OCI-M1 (cell line): Measurements from ENCODE around the gene RAB35.
A peak's percentile ranks its signal among the peaks of the same experiment; 100 is the strongest.

Source experiments
- DNase-seq: peaks from one replicate; lab custom pipeline; 2025; lab: John Stamatoyannopoulos, UW

Gene RAB35

DNA sequence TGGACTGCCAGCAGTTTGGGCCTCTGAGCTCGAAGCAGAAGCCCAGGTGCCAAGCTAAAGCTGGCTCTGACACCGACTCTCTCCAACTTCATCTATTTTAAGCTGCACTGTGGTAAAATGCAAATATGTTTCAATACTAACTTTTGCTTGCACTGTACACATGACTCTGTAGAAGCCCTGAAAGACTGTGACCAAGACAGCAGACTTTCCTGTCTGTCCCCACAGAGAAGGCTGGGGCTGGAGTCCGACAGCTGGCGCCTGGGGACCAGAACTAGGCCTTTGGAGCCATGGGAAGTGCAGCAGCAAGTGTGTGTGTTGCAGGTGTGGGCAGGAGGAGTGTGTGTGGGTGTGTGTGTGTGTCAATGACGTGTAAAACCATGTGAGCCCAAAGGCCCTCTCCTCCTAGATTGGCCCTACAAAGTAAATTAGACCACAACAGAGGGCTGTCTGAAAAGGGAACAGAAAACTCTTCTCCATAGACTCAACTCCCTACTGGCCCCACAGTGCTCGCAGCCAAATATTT is 16.4 kb upstream of the RAB35 start:
- DNase-seq, result no peak

DNA sequence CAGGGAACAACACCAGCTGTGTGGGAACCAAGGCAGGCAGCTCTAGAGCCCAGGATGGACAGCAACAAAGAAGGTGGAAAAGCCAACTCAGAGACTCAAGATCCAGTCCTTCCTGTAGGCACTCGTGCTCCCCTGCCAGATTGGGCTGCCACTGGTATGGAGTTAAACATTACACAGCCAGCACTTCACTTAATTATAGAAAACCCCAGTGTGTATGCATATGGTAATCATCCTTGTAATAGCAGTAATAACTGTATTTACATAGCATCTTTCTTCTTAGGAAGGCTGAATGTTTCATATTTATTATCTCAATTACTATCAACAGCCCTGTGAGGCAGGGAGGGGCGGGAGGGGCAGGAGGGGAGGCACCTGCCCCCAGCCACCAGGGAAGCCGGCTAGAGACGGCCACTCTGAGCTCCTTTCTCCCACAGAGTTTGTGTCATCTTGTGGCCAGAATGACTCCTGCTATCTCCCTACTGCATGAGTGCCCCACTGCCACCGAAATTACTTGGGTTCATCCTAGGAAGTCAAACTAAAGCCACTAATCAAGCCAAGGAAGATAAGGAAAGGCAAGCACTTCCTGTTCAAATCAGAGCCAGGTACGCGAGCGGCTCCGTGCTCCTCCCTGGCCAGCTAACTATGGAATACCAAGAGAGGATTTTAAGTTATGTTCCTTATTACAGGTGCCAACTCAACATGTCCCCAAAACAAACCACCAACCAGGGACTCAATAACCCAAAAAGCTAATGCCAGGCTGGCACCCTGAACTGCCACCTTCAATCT is 15.7 kb upstream of the RAB35 start:
- no peak for DNase-seq

DNA sequence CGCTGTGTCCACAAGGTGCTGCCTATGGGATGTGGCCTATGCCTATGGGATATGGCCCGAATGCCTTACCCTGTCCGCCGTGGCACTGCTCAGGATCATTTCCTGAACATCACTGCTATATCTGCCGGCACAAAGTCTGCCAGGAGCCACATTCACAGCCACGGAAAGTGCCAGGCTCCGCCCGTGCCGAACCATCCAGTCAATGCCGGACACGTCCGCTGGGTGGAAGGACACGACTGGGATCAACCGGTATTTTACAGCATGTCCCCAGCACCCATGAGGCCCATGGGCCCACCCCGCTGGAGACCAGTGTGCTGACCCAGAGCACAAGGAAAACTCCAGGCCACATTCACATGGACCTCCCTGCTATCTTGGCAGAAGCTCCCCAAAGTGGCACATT is 14.6 kb upstream of the RAB35 start:
- DNase-seq, result no peak

DNA sequence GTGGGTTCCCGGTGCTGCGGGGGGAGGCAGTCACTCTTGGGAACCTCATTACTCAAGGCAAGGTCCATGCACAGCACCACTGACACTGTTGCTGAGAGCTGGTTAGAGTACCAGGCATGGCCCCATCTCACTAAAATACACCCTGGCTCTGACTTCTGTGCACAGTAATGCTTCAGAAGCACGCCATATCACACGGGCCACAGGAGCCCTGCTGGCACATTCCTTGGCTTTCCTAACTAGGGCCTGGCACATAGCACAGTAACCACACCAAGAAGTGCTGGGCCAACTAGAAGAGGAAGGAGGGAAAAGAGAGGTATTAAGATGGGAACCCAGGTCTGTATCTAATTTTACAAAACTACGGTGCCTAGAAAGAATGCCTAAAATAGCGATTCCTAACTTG is 13.5 kb upstream of the RAB35 start:
- DNase-seq, result no peak

DNA sequence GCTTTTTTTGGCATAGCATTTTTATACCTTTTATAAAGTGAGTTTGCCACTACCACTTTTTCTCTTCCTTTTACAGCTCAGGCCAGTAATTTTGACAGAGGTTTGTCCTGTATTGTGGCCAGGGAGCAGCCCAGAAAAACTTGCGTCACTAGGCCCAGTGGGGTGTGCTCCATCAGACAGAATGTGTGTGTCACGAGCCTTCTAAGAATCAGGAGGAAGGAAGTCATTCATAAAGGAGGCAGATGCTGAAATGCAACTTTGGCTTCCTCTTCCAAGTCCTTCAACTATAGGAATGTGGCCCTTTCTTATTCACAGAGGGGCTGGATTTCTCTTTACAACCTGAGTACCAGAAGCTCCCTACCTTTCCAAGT is 10.1 kb upstream of the RAB35 start:
- no peak for DNase-seq

DNA sequence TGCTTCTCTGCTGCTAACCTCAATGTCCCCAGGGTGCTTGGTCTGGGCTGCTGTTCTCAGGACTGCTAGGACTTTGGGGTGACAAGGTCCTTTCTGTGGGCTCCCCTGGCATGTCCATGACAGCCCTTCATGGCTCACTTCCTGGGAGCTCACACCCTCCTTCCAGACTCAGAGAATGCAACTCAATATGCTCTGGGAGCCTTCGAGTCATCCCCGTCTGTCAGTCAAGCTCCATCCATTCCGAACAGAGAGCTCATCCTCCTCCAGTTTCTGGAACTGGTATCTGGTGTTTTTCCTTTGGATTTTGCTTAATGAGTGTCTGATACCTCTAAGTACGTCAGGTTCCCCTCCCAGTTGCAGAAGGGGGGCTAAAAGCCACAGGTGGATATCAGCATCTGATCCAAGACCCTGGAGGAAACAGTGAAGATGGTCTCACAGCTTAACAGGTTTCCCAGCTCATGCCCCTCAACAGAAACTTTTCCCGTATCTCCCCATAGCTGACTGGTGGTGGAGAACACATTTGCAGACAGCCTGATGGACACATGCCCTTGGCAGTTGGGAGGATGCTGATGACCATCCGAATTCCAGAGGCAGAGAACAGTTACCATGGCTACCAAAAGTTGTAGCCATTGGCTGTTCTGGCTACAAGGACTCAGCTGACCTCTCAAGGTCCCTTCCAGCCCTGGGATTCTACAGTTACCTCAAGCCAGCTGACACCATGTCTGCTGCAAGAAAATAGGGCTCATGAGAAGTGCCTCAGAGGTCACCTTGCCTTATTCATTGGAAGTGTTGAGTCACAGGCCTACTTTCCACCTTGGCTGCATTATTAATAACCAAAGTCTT is 9.5 kb upstream of the RAB35 start:
- DNase-seq, result no peak

DNA sequence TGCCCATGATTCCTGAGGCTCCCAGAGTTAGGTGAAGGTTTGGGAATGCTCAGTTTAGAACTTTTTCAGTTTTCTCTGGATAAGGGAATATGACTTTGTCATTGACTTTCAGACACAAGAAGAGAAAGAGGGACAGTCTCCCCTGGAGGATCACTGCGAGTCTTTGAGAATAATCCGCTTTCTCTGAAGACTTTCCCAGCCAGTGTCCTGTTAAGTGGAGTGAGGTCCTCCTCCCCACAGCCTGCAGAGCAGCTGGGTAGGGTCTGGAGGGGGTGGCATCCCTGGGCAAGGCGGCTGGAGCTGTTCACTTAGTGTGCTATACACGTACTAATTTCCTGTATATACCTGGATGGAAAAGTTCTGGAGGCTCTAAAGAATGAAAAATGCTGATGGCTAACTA is 8.5 kb upstream of the RAB35 start:
- no peak for DNase-seq

DNA sequence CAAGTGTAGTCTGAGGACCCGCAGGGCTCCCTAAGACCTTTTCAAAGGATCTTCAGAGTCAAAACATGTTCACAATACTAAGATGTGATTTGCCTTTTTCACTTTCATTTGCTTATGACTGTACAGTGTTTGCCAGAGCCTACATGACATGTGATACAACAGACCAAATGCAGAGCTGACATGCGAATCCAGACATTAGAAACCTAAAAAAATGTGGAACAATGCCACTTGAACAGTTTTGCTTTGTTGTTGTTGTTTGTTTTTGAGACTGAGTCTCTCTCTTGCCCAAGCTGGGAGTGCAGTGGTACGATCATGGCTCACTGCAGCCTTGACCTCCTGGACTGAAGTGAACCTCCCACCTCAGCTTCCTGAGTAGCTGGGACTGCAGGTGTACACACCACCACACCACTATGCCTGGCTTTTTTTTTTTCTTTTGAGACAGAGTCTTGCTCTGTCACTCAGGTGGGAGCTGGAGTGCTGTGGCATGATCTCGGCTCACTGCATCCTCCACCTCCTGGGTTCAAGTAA is 5.3 kb upstream of the RAB35 start:
- peak; percentile 20 for DNase-seq

DNA sequence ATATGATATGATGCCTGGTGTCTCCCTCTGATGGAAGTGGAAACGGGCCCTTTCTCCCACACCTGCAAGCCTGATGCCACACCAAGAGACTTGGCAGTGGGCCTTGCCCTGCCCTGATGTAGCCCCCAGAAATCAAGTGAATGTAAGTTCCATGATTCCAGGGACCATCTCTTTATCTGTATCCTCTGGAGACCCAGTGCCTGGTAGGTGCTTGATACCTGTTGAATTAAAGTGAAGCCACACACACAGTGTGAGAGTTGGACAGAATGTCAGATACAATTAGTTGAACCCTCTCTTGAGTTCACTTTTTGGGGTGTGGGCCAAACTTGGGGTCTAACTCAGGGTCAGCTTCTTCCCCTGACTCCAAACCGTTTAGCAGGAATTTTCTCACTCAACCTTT is 4.8 kb upstream of the RAB35 start:
- no peak for DNase-seq

DNA sequence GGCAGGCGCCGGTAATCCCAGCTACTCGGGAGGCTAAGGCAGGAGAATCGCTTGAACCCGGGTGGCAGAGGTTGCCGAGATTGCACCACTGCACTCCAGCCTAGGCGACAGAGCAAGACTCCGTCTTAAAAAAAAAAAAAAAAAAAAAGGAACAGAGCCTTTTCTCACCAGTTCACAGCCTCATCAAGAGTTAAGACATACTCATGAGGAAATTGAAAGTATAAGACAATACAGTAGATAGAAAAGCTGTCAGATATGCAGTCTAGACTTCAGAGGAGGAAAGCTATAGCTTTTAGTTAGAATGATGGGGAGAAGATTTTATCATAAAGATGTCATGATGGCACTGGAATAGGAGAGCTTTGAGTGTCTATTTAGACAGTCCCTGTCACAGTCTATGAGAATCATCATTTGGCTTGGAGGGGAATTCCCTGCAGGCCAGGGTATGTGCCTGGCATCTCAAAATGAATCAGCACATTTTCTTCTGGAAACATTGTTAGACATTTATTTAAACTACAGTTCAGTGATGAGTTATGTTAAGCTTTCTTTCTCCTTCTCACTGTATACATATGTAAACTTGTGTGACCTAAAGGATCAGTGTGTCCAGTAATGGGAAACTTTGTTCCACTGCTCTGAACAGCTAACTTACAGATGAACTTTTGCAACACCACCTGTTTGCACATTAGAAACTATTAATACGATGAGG is 2.9 kb upstream of the RAB35 start:
- peak; percentile 43 for DNase-seq

DNA sequence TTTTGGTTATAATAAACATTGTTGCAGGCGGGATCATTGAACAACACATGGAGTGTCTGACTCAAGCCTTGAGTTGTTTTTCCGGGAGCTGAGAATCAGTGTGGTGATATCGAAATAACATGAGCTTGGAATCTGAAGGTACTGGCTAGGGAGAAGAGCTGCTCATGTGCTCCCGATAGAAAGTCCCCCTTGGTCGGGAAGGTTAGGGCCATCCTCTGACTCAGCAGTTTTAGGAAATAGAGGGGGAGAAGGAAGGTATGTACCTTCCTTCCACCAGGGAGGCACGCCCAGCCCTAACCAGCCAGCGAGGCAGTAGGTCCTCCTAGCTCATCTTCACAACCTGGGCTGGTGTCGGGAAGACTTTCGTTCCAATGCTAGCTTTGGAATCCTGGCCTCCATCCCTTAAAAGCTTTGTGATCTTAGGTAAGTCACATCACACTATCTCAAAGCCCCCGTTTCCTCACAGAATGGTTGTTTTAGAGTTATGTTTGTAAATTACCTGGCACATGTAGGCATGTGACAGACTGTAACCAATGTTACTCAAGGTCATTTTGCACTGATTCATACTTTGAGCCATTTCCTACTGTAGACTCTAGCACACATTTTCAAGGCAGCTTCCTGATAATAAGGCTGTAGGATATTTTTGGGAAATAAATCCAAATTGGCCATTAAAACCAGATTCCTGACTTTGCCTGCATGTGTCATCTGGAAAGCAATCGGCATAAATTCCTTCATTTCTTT is 1.9 kb upstream of the RAB35 start:
- DNase-seq, result no peak

DNA sequence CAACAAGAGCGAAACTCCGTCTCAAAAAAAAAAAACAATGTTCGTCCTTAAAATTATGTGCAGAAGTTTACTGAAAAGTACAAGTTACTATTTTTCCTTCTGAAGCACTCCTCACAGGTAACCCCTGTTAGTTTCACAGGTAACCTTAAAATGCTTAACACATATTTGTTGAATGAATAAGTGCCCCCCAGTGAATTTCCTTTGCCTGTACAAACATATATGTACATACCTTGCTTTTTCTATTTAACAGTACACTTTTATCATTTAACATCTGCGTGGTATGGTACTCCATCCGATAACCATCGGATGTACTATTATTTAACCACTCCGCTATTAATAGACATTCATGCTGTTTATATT is 1.4 kb upstream of the RAB35 start:
- no peak for DNase-seq

DNA sequence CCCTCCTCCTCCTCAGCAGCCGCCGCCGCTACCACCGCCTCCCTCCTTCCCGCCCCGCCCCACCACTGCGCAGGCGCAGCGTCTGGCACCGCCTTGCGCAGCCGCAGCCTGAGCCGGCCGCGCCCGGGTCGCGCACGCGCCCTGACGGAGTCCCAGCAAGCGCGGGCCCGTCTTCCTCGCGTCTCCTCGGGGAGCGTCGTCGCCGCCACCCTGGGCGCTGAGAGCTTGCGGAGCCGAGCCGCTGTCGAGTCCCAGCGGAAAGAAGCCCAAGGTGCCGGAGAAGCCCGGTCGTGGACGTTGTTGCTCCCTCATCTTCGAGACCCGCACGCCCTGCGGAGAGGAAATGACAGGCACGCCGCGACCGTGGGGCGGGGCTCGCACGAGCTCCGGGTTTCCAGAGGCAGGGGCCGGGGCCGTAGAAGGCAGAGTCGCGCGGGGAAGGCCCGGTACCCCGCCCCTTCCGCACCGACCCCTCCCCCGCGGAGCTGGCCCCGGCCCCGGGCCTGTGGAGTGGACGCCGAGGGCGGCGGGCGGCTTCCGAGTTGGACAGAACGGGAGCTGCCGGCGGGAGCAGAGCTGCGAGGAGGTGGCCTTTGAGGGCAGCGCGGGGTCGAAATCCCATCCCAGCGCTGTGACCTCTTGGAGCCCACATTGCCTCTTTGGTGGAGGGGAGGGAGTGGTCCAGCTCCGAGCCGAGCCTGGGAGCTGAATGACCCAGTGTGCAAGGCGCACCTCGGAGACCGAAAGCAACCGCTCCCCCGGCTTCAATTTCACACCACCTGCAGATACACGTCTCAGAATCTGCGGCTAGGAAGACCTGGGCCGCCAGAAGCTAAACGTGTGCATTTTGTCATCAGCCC is 469 bp upstream of the RAB35 start:
- peak; percentile 96 for DNase-seq

DNA sequence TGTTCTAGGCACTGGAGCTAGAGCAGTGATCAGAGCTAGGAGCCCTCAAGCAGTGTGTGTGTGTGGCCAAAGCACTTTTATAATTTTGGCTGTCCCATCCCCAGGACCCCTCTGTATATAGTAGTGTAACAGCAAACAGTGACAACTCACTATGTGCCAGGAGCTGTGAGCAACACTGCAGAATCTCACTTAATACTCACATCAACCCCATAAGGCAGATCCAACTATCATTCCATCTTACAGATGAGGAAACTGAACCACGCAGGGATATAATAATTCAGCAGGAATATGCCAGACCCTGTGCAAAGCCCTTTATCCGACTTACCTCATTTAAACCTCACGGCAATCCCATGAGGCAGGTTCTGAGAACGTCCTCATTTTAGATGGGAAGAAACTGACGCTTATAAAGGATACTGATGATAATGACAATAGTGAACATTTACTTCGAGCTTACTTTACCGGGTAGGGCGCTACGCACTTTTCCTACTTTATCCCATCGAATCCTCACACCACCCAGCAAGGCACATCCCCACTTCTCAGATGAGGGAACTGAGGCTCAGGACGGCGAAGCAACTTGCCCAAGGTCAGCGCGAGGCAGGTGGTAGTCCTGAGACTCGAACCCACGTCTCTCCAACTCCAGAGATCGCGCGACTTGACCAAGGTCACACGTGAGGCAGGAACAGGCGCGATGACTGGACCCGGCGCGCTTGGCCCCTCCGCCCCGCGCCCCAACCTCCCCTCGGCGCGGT is 687 bp downstream of the RAB35 start:
- DNase-seq, result peak; percentile 73

DNA sequence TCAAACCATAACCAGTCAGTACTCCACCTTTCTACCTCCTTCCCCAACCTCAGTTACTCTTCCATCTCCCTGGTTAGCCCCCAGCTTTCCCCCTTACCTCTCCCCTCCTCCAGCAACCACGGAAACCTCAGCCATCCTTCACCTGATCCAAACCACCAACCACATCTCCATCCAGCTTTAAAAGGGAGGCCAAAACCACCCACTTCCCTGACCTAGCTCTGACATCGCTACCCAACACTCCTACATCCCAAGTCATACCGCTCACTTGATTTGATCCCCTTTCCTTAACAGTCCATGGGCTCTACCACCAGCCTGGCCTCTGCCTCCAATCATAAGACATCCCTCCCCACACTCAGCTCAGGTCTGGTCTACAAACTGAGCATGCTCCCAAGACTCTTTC is 1.5 kb downstream of the RAB35 start:
- no peak for DNase-seq

DNA sequence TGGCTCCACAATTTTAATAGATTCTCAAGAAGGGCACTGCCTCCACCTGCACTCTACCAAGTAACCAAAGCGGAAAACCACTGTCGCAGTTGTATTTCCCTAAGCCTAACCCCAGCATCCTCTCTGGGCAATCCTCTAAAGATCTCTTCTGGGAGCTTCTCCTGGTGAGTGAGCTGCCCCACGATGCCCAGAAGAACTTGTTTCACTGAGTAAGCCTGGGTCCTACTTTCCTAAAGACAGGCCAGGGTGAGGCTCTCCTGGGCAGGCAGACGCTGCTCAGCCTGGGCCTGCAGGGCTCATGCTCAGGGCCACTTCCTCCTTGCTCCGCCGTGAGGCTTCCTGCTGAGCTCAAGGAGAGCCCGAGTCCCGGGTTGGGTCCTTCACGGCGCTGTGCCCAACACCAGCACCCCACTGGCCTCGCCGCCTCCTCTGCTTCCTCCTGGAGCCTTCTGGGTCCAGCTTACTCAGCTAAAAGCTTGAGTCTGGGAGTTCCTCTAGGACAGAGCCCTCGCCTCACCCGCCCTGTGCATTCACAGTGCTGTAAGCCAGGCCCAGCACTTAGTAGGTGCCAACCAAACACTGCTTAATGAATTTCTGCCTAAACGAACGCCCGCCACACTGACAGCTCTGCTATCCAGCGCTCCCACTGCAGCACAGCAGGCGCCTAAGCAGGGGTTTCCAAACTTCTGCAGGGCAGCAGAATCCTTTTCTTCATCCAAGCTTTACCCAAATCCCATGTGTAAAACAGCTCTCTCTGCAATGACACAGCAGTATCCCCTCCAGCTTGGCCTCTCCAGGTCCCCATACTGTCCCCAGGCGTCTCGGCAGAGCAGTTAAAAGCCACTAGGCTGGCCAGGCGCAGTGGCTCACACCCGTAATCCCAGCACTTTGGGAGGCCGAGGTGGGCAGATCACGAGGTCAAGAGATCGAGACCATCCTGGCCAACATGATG is 5.7 kb downstream of the RAB35 start:
- DNase-seq, result no peak

DNA sequence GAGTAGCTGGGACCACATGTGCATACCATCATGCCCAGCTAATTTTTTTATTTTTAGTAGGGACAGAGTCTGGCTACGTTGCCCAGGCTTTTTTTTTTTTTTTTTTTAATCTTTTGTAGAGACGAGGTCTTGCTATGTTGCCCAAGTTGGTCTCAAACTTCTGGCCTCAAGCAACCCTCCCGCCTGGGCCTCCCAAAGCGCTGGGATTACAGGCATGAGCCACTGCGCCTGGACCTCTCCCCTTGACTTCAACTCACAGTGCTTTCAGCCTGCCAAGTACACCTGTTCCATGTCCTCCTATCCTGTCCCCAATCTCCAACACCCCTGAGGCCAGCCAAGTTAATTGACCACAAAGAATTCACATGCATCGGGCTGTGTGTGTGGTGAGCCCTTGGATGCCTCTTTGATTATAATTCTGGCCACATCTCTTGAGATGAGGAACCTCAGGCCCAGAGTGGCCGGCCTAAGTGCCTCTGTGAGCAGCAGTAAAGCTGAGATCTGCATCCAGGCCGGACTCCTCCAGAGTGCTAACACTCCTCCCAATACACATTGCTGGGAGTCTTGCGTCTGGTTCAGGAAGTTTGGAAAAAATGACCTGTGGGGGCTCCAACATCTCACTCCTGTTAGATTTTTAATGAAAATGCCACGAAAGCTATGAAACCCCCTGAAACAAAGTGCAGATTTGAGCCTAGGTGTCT is 6.8 kb downstream of the RAB35 start:
- DNase-seq, result no peak

DNA sequence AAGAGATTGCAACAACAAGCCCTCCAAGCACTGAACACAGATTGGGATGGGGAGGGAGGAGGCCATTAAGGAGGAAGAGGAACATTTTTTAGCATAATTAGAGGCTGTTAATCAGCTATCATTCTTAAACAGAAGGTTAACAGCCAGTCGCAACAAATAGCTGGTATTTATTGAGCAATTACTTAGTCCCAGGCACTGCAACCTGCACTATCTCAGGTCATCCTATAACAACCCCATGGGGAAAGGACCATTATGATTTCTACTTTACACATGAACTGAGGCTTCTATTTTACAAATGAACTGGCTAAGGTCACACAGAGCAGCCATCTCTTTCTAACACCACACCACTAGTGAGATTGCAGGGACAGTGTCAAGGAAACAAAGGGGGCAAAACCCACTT is 10.4 kb downstream of the RAB35 start:
- no peak for DNase-seq
